GM13977 (cell line): ENCODE results near the gene FER1L5.
"Not testable (repeated sequence)": the region's sequence is repeated elsewhere in the genome, so short reads cannot be mapped to it uniquely, and the experiment has no call there.

Experiments
- DNase-seq: peaks from one replicate; pipeline ENCODE4 v3.0.0; 2012; ENCODE audit warnings: low spot score
- in situ Hi-C: fragments of 300-500 bp; cut with MboI; formaldehyde crosslinking; loops from one replicate; pipeline ENCODE4 v1.12.0; 2022; ENCODE audit warnings: low sequenced_read_pairs, low pct_unique_long_range_greater_than_20kb, mixed read lengths, inconsistent platforms; ENCODE audit not compliant: unreplicated experiment
- TF ChIP-seq, protein P1 (sequence below): IDR thresholded peaks from 2 replicates; pipeline ENCODE4 v1.5.1; 2012; ENCODE audit warnings: mild to moderate bottlenecking, control low read depth; ENCODE audit not compliant: insufficient read depth; ENCODE audit errors: extremely low read depth, missing control alignments

FER1L5 gene

DNA sequence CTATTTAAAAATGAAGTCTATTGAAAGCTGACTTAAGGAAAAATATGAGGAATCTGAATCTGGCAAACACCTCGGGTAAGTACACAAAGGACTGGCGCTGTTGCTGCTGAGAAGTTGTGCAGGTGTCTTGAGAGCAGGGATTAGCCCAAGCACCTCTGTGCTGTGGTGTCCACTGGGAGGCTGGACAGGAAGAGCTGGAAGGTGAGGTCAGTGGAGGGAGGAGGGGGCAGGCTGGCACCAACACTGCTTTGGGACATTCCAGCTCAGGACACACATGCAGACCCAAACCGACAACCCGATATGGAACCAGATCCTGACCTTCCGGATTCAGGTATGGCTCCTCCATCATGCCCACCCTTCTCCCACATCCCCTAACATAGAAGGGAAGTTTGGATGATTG is 20.6 kb downstream of the FER1L5 start:
- TF ChIP-seq, protein P1, sequence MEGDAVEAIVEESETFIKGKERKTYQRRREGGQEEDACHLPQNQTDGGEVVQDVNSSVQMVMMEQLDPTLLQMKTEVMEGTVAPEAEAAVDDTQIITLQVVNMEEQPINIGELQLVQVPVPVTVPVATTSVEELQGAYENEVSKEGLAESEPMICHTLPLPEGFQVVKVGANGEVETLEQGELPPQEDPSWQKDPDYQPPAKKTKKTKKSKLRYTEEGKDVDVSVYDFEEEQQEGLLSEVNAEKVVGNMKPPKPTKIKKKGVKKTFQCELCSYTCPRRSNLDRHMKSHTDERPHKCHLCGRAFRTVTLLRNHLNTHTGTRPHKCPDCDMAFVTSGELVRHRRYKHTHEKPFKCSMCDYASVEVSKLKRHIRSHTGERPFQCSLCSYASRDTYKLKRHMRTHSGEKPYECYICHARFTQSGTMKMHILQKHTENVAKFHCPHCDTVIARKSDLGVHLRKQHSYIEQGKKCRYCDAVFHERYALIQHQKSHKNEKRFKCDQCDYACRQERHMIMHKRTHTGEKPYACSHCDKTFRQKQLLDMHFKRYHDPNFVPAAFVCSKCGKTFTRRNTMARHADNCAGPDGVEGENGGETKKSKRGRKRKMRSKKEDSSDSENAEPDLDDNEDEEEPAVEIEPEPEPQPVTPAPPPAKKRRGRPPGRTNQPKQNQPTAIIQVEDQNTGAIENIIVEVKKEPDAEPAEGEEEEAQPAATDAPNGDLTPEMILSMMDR: no peak
- in situ Hi-C loops: no loop called here
- DNase-seq: no peak

DNA sequence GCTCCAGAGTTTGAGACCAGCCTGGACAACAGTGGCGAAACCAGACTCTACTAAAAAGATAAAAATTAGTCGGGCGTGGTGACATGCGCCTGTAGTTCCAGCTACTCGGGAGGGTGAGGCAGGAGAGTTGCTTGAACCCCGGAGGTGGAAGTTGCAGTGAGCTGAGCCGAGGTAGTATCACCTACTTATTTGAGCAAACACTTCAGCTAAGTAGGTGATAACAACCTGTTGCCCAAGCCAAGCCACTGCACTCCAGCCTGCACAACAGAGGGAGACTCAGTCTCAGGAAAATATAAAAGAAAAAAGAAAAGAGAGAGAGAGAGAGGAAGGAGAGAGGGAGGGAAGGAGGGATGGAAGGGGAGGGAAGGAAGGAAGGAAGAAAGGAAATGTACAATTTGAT is 21.3 kb downstream of the FER1L5 start:
- DNase-seq: no peak
- in situ Hi-C loops: no loop called here
- TF ChIP-seq, protein P1: no peak

DNA sequence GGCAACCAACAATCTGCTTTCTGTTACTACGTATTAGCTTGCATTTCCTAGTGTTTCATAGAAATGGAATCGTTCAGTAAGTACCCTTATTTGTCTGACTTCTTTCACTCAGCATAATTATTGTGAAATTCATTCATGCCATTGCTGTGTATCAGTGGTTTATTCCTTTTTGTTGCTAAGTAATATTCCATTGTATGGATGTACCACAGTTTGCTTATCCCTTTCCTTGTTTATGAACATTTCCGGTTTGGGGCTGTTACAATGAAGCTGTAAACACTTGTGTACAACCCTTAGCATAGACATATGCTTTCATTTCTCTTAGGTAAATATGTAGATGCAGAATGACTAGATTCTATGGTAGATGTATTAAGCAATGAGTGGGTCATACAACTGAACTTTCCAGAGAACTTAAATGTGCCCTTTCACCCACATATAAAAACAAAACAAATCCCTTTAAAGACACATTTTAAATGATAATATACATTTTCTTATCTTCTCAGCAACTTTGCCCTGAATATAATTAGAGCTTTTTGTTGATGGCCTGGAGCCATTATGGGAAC is 21.9 kb downstream of the FER1L5 start:
- TF ChIP-seq, protein P1: no peak
- in situ Hi-C loops: no loop called here
- no peak for DNase-seq

DNA sequence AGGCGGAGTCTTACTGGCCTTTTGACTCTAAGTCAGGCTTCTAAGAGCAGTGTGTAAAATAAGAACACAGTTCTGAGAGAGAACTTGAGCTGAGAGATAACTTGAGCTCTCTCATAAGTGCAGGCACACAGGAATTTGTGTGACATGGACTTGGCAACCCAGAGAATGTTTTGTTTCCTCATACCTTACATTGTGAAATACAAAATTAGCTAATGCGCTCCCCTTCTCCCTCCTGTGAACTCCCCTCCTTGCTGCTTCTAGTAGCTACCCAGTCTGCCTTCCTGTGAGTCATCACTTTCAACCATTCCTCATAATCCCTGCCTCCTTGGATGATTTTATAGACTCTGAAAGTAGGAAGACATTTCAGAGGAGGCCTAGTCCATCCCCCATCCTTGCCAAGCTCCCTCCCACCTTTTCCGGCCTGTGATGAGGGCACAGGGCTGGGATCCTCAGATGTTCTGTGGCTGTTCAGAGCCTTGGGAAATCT is 22.6 kb downstream of the FER1L5 start:
- in situ Hi-C loops: no loop called here
- TF ChIP-seq, protein P1: no peak
- DNase-seq: no peak

DNA sequence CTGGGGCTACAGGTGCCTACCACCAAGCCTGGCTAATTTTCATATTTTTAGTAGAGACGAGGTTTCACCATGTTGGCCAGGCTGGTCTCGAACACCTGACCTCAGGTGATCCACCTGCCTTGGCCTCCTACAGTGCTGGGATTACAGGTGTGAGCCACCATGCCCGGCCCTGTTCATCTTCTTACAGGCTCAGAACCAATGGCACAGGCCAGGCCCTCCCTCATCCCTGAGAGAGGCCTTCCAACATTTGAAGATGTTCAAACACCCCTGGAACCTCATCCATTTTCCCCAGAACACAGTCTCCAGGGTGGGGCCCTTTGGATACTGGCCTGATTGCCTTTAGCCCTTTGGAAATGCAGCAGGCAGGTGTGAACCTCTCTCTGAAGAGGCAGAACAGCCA is 23.2 kb downstream of the FER1L5 start:
- DNase-seq, in situ Hi-C loops: not testable (repeated sequence)

DNA sequence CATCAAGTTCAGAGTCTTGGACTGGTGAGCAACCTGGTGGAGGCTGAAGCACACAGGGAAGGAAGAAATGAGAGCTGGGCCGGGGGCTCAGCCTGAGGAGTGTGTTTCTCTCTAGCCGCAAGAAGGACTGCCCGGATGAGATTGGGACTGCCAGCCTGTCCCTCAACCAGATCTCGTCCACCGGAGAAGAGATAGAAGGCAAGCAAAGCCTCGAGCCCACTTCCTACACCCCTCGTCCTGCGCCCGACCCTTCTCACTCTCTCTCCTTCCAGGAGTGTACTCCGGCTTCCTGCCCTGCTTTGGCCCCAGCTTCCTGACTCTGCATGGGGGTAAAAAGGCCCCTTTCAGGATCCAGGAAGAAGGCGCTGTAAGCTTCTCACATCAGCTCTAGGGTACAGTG is 26.2 kb downstream of the FER1L5 start:
- no peak for DNase-seq
- in situ Hi-C loops: no loop called here
- TF ChIP-seq, protein P1: no peak

DNA sequence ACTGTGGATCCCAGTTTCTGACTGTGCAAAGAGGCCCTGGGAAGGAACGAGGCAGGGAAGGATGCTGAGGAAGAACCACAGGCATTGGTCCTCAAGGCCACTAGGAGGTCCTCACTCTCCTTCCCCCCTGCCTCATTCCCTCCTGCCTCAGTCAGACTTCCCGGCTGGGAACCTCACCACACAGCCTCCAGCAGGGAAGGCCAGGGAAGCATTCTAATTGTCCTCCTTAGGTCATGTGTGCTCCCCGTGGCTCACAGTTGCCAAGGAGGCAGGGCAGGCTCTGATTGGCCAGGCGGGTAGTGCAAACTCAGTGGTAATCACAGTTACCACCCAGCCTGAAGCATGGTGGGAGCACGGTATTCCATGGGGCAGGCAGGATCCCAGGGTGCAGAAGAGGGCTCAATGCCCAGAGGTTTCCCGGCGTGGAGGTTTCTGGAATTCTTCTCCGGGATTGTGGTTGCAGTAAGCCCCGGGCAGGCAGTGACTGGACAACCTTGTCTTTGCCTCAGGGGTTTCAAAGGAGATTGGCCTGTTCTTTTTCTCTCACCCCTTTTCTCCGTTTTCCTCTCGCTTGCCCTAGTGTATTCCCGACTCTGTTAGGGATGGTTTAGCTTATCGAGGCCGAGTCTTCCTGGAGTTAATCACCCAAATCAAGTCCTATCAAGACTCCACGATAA is 27.1 kb downstream of the FER1L5 start:
- no peak for DNase-seq
- TF ChIP-seq, protein P1: no peak

More for the DNA sequence above, 27.1 kb downstream of the FER1L5 start:
- in situ Hi-C loops: no loop called here
